ENCODE results near the gene CPE. TPM values are rescaled to one million over a fixed set of nuclear protein-coding genes. Genes with fewer than 3 reads are reported as not detected.
A peak's percentile ranks its signal among the peaks of the same experiment; 100 is the strongest.

Gene CPE
- total and polyA plus RNA-seq, 2 of the 4 experiments (the other 2 are of a cell fraction): 3.6 to 13.5 TPM

- CTCF ChIA-PET: no interaction called here
- in situ Hi-C loops (cut with MboI; ENCODE audit: low sequenced_read_pairs): no loop called here
These were observed 15.5 kb downstream of the CPE start for GRCh38 chr4:165394275-165394674.

More at GRCh38 chr4:165394275-165394674, 15.5 kb downstream of the CPE start:
- H3K36me3 ChIP-seq (ENCODE audit: control insufficient read depth, insufficient read depth, low read length): no peaks in the 10 kb centered on the region
- POLR2A ChIA-PET (ENCODE audit: unreplicated experiment): no interaction called here
- H3K79me1 ChIP-seq (ENCODE audit: low read depth in 1 of 2, low read length in 2 of 2): no peaks in the 10 kb centered on the region
- no peak overlapping the region for H2BK15ac ChIP-seq (ENCODE audit: low read depth, low read length)
- no peak overlapping the region for H2BK120ac ChIP-seq (ENCODE audit: low read depth, low read length)
- no peak overlapping the region for H2BK5ac ChIP-seq (ENCODE audit: low read depth, low read length, poor library complexity, severe bottlenecking)
- intact Hi-C loops (cut with micrococcal nuclease) (no loop called here), dilution Hi-C loops (cut with HindIII; ENCODE audit: low sequenced_read_pairs, unreplicated experiment) (no loop called here)
- DNase-seq: peak; percentile 27
- no peak overlapping the region for H2BK20ac ChIP-seq (ENCODE audit: low read depth, low read length)
- no peak overlapping the region for H3K23ac ChIP-seq (ENCODE audit: low read depth, low read length)
- no peak overlapping the region for H3K4me2 ChIP-seq (ENCODE audit: low read depth, low read length)
- no peak overlapping the region for H4K5ac ChIP-seq (ENCODE audit: low read depth, low read length)
- H3K9me3 ChIP-seq (ENCODE audit: control insufficient read depth, insufficient read depth, low read length): no peaks in the 10 kb centered on the region
- no peak overlapping the region for H2AK5ac ChIP-seq (ENCODE audit: low read depth, low read length)
- no peak overlapping the region for H3K27ac ChIP-seq (ENCODE audit: insufficient read depth, low read length)
- H3K4ac ChIP-seq (ENCODE audit: low read depth, low read length): no peak overlapping the region
- H3K9ac ChIP-seq (ENCODE audit: low read depth, low read length): no peak overlapping the region
- no peak overlapping the region for H4K8ac ChIP-seq (ENCODE audit: low read depth in 2 of 2, low read length in 2 of 2)
- no TSS peak for BruUV-seq (replicated peaks)
- no peaks in the 10 kb centered on the region for H3K4me1 ChIP-seq (ENCODE audit: control insufficient read depth, insufficient read depth, low read length)
- H4K91ac ChIP-seq (ENCODE audit: insufficient read depth, low read depth, low read length): no peak overlapping the region
- H4K20me1 ChIP-seq (ENCODE audit: insufficient read depth, low read length): no peaks in the 10 kb centered on the region
- no peak overlapping the region for H3K4me3 ChIP-seq (ENCODE audit: insufficient read depth, low read depth, low read length)
- TF ChIP-seq MAFK (IDR thresholded peaks at IDR 0.05; ENCODE audit: low read depth, low read length): no peak
- no peak for TF ChIP-seq MXI1 (IDR thresholded peaks at IDR 0.05; ENCODE audit: borderline replicate concordance, low read depth, low read length)
- 0 out of 2 replicates have a peak, but pooled peaks have one; percentile 20 for TF ChIP-seq BHLHE40 (IDR thresholded peaks at IDR 0.05; ENCODE audit: low read depth, low read length)
- no peak overlapping the region for H3K18ac ChIP-seq (ENCODE audit: low read depth, low read length)
- H3K27me3 ChIP-seq (ENCODE audit: control insufficient read depth, insufficient read depth, low read length): no peaks in the 10 kb centered on the region
- H3K56ac ChIP-seq (ENCODE audit: extremely low read depth, insufficient read depth, low read length): no peak overlapping the region
- H2AK9ac ChIP-seq (replicated peaks; ENCODE audit: low read depth, low read length, poor library complexity): no peak overlapping the region
- H3K14ac ChIP-seq (replicated peaks; ENCODE audit: low read depth, low read length): no peak overlapping the region
- H2AFZ ChIP-seq (replicated peaks; ENCODE audit: low read length, poor library complexity): no peak overlapping the region
- no peak for ATAC-seq (ENCODE audit: low read depth)
- 50% methylated on average over 1 of the region's 5 CpGs; no CpG with 5 or more reads in 1 of the 2 experiments for WGBS, 2 experiments (ENCODE audit: extremely low coverage in 2 of 2, insufficient read length in 1 of 2)
- H3K9me1 ChIP-seq (ENCODE audit: insufficient read depth, low read length): no peaks in the 10 kb centered on the region
